SK-N-SH (cell line): Measurements from ENCODE around the gene KIDINS220. TPM values are rescaled to one million over a fixed set of nuclear protein-coding genes. Genes with fewer than 3 reads are reported as not detected.

Experiments used
- CTCF ChIA-PET: fragments of 300-600, 350-600 bp; formaldehyde crosslinking; extraction: SDS; loops from one replicate; lab custom pipeline; 2021; lab: Yijun Ruan, JAX
- POLR2A ChIA-PET: fragments of 350-600 bp; sonication (Branson Sonifier 250); formaldehyde crosslinking; extraction: SDS; loops from one replicate; lab custom pipeline; 2020; ENCODE audit warnings: antibody characterized with exemption, inconsistent platforms; lab: Yijun Ruan, JAX
- DNase-seq: peaks from one replicate; pipeline ENCODE4 v3.0.0; 2012
- H2AFZ ChIP-seq: fragments of 200-600 bp; sonication (generic); 2 replicates; pipeline ENCODE4 v1.8.1; 2016; ENCODE audit warnings: antibody characterized with exemption, mild to moderate bottlenecking, low read depth
- H3F3A ChIP-seq: fragments of 200-600 bp; sonication (generic); replicated peaks from 2 replicates; pipeline ENCODE3; 2016; ENCODE audit warnings: antibody characterized with exemption, mild to moderate bottlenecking; ENCODE audit not compliant: insufficient read depth
- H3K27ac ChIP-seq, 2 experiments: fragments of 200-500 bp in 1 of 2; fragments of 200-600 bp in 1 of 2; sonication (Bioruptor generic) in 1 of 2; sonication (generic), shearing (Covaris generic) in 1 of 2; 2 replicates each; pipeline versions ENCODE4 v1.5.1 to v1.6.1; 2014 to 2016; ENCODE audit warnings: low read depth in 2 of 2, inconsistent platforms in 1 of 2, low read length in 1 of 2, mild to moderate bottlenecking in 1 of 2, mixed read lengths in 1 of 2
- H3K27me3 ChIP-seq: fragments of 200-600 bp; sonication (generic), shearing (Covaris generic); 2 replicates; pipeline ENCODE4 v1.6.1; 2016; ENCODE audit warnings: mixed run types; ENCODE audit not compliant: insufficient read depth
- H3K36me3 ChIP-seq, 2 experiments: fragments of 200-500 bp in 1 of 2; fragments of 200-600 bp in 1 of 2; sonication (Bioruptor generic) in 1 of 2; sonication (generic) in 1 of 2; replicated peaks in 1 of 2; 2 replicates each; pipeline versions ENCODE3 to v1.5.1; 2014 to 2016; ENCODE audit warnings: low read length in 1 of 2, mild to moderate bottlenecking in 1 of 2; ENCODE audit not compliant: insufficient read depth in 2 of 2, control insufficient read depth in 1 of 2
- H3K4me1 ChIP-seq, 2 experiments: fragments of 200-500 bp in 1 of 2; fragments of 200-600 bp in 1 of 2; sonication (Bioruptor generic) in 1 of 2; sonication (generic), shearing (Covaris generic) in 1 of 2; 2 replicates each; pipeline versions ENCODE4 v1.5.1 to v1.6.1; 2014 to 2016; ENCODE audit warnings: low read depth in 1 of 2, low read length in 1 of 2, mixed run types in 1 of 2; ENCODE audit not compliant: insufficient read depth in 2 of 2, control insufficient read depth in 1 of 2
- H3K4me2 ChIP-seq: fragments of 200-600 bp; sonication (generic), shearing (Covaris generic); 2 replicates; pipeline ENCODE4 v1.6.1; 2017; ENCODE audit warnings: mixed run types
- H3K4me3 ChIP-seq, 2 experiments: fragments of 200-500 bp in 1 of 2; fragments of 200-600 bp in 1 of 2; sonication (Bioruptor generic) in 1 of 2; sonication (generic), shearing (Covaris generic) in 1 of 2; 2 replicates each; pipeline versions ENCODE4 v1.5.1 to v1.8.1; 2014 to 2016; ENCODE audit warnings: low read depth in 2 of 2, inconsistent platforms in 1 of 2, low read length in 1 of 2, mild to moderate bottlenecking in 1 of 2, mixed read lengths in 1 of 2, moderate library complexity in 1 of 2
- H3K79me2 ChIP-seq: fragments of 200-600 bp; sonication (generic); 2 replicates; pipeline ENCODE4 v1.8.1; 2017; ENCODE audit warnings: mild to moderate bottlenecking; ENCODE audit not compliant: insufficient read depth
- H3K9ac ChIP-seq: fragments of 200-600 bp; sonication (generic); 2 replicates; pipeline ENCODE4 v1.6.1; 2017; ENCODE audit warnings: mixed run types
- H3K9me2 ChIP-seq: fragments of 200-600 bp; sonication (generic); 2 replicates; pipeline ENCODE4 v1.6.1; 2017; ENCODE audit warnings: mixed run types
- H3K9me3 ChIP-seq: fragments of 200-600 bp; sonication (generic); 2 replicates; pipeline ENCODE4 v1.6.1; 2017; ENCODE audit warnings: mixed run types, mild to moderate bottlenecking, moderate library complexity
- H4K20me1 ChIP-seq: fragments of 200-600 bp; sonication (generic); 2 replicates; pipeline ENCODE4 v1.6.1; 2017; ENCODE audit warnings: mild to moderate bottlenecking, mixed run types; ENCODE audit not compliant: insufficient read depth
- CHD2 ChIP-seq: fragments of 150-350 bp; IDR thresholded peaks from 2 replicates; pipeline ENCODE4 v1.6.1; 2018; ENCODE audit warnings: low read length; ENCODE audit not compliant: partially characterized antibody
- ELF1 ChIP-seq: IDR thresholded peaks from 2 replicates; pipeline ENCODE4 v1.4.0; 2012
- EZH2phosphoT487 ChIP-seq: fragments of 200-600 bp; sonication (generic); IDR thresholded peaks from 2 replicates; pipeline ENCODE4 v1.6.1; 2017; ENCODE audit warnings: low read depth, mixed run types, mild to moderate bottlenecking, antibody characterized with exemption, moderate library complexity, borderline replicate concordance
- FOXJ3 ChIP-seq: sonication (generic); formaldehyde crosslinking; IDR thresholded peaks from 2 replicates; pipeline ENCODE4 v1.5.1; 2020; ENCODE audit warnings: mild to moderate bottlenecking, missing genetic modification reagents
- FOXM1 ChIP-seq: IDR thresholded peaks from 2 replicates; pipeline ENCODE4 v1.4.0; 2012; ENCODE audit warnings: low read depth, mild to moderate bottlenecking
- GABPA ChIP-seq: IDR thresholded peaks from 2 replicates; pipeline ENCODE4 v1.4.0; 2012; ENCODE audit warnings: low read depth, mild to moderate bottlenecking
- GATA2 ChIP-seq: sonication (generic); formaldehyde crosslinking; IDR thresholded peaks from 2 replicates; pipeline ENCODE4 v1.5.0; 2020; ENCODE audit warnings: mild to moderate bottlenecking, missing genetic modification reagents
- JUND ChIP-seq: IDR thresholded peaks from 2 replicates; pipeline ENCODE4 v1.4.0; 2012
- MEF2A ChIP-seq: IDR thresholded peaks from 2 replicates; pipeline ENCODE4 v1.4.0; 2012; ENCODE audit warnings: low read depth, borderline replicate concordance
- RAD21 ChIP-seq: IDR thresholded peaks from 2 replicates; pipeline ENCODE4 v1.6.1; 2012; ENCODE audit warnings: mild to moderate bottlenecking, low read length
- RXRA ChIP-seq: IDR thresholded peaks from 2 replicates; pipeline ENCODE4 v1.4.0; 2012; ENCODE audit warnings: low read depth, mild to moderate bottlenecking, borderline replicate concordance
- SMC3 ChIP-seq: IDR thresholded peaks from 2 replicates; pipeline ENCODE4 v1.6.1; 2012; ENCODE audit warnings: low read depth, low read length, improper control_type of control experiment
- TAF1 ChIP-seq: IDR thresholded peaks from 2 replicates; pipeline ENCODE4 v1.6.1; 2012; ENCODE audit warnings: low read depth, mild to moderate bottlenecking, low read length, moderate library complexity, borderline replicate concordance
- TEAD4 ChIP-seq: IDR thresholded peaks from 2 replicates; pipeline ENCODE4 v1.4.0; 2012; ENCODE audit warnings: mild to moderate bottlenecking, borderline replicate concordance; ENCODE audit not compliant: insufficient read depth
- YY1 ChIP-seq: IDR thresholded peaks from 2 replicates; pipeline ENCODE4 v1.4.0; 2012; ENCODE audit warnings: low read depth, mild to moderate bottlenecking
- WGBS: methylation state at CpG from one replicate; pipeline ENCODE4 v1.1.6; 2017; ENCODE audit warnings: low lambda C conversion rate; 5-methylcytosine and 5-hydroxymethylcytosine counted together
- polyA plus RNA-seq, 3 experiments: library from polyadenylated mRNA; depleted of rRNA; stranded (reverse); fragments of >200 nt; gene quantifications; 2 replicates each; pipeline ENCODE4 v1.2.3, GENCODE V29; 2012
- TF ChIP-seq, protein P1 (sequence below): fragments of 150-350 bp; IDR thresholded peaks from 2 replicates; pipeline ENCODE4 v1.6.1; 2017; ENCODE audit warnings: antibody characterized with exemption, low read length, low read depth, borderline replicate concordance
- TF ChIP-seq, protein P2 (sequence below): IDR thresholded peaks from 2 replicates; pipeline ENCODE4 v1.4.0; 2012; ENCODE audit warnings: low read depth, borderline replicate concordance
- TF ChIP-seq, protein P3 (sequence below): fragments of 150-350 bp; IDR thresholded peaks from 2 replicates; pipeline ENCODE4 v1.6.1; 2016; ENCODE audit warnings: mild to moderate bottlenecking, low read depth, low read length

The KIDINS220 gene
- polyA plus RNA-seq, 1 of the 3 experiments (the other 2 are of a cell fraction) = 18.2 TPM

DNA sequence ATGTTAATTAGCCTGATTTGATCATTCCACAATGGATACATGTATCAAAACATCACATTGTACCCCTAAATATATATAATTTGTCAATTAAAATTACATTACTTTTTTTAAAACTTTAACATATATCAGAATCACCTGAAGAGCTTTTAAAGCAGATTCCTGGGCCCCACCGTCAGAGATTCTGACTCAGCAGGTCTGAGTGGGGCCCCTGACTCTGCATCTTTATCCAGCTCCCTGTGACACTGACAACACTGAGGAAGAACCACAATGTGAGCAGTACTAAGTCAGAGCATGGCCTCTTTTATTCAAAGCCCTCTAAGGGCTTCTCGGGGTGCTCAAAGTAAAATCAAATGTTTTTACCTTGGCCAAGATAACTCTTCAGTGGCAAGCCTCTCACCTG, 9.7 kb downstream of the KIDINS220 start:
- H3K4me1 ChIP-seq = no peaks in the 10 kb centered on the region; a peak in 1 of 4 replicates
- H3K4me2 ChIP-seq = no peak overlapping the region
- no peak overlapping the region for H3K9ac ChIP-seq
- H3K36me3 ChIP-seq = peaks cover 14 to 17% of the 10 kb centered on the region in 2 experiments
- no peak overlapping the region for H2AFZ ChIP-seq
- no peak for DNase-seq
- CTCF ChIA-PET = interaction anchor here (0.7 kb wide), 1 partner anchor 41 kb away, joined by 3 read pairs; no protein-coding TSS in a partner anchor
- H3K4me3 ChIP-seq = no peak overlapping the region
- H3K9me3 ChIP-seq = no peaks in the 10 kb centered on the region
- no peak for TF ChIP-seq MEF2A
- no peak for TF ChIP-seq RAD21
- TF ChIP-seq, protein P1, sequence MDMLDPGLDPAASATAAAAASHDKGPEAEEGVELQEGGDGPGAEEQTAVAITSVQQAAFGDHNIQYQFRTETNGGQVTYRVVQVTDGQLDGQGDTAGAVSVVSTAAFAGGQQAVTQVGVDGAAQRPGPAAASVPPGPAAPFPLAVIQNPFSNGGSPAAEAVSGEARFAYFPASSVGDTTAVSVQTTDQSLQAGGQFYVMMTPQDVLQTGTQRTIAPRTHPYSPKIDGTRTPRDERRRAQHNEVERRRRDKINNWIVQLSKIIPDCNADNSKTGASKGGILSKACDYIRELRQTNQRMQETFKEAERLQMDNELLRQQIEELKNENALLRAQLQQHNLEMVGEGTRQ = no peak
- TF ChIP-seq JUND = no peak
- TF ChIP-seq, protein P2, sequence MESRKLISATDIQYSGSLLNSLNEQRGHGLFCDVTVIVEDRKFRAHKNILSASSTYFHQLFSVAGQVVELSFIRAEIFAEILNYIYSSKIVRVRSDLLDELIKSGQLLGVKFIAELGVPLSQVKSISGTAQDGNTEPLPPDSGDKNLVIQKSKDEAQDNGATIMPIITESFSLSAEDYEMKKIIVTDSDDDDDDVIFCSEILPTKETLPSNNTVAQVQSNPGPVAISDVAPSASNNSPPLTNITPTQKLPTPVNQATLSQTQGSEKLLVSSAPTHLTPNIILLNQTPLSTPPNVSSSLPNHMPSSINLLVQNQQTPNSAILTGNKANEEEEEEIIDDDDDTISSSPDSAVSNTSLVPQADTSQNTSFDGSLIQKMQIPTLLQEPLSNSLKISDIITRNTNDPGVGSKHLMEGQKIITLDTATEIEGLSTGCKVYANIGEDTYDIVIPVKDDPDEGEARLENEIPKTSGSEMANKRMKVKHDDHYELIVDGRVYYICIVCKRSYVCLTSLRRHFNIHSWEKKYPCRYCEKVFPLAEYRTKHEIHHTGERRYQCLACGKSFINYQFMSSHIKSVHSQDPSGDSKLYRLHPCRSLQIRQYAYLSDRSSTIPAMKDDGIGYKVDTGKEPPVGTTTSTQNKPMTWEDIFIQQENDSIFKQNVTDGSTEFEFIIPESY = no peak
- no peak for TF ChIP-seq YY1
- TF ChIP-seq GABPA = no peak
- TF ChIP-seq, protein P3, sequence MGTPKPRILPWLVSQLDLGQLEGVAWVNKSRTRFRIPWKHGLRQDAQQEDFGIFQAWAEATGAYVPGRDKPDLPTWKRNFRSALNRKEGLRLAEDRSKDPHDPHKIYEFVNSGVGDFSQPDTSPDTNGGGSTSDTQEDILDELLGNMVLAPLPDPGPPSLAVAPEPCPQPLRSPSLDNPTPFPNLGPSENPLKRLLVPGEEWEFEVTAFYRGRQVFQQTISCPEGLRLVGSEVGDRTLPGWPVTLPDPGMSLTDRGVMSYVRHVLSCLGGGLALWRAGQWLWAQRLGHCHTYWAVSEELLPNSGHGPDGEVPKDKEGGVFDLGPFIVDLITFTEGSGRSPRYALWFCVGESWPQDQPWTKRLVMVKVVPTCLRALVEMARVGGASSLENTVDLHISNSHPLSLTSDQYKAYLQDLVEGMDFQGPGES = no peak
- TF ChIP-seq FOXM1 = no peak
- no peak for TF ChIP-seq SMC3
- no peak for TF ChIP-seq GATA2 (CRISPR knock-in tag)
- no peak for TF ChIP-seq ELF1
- TF ChIP-seq RXRA = no peak
- TF ChIP-seq CHD2 = no peak
- TF ChIP-seq FOXJ3 (CRISPR knock-in tag) = no peak
- no peak for TF ChIP-seq TAF1
- TF ChIP-seq EZH2phosphoT487 = no peak
- no peak for TF ChIP-seq TEAD4
- TF ChIP-seq, all 33 proteins: peak for 0
- Histone ChIP-seq H3K27ac (no peak overlapping the region), H4K20me1 (peaks cover 25% of the 10 kb centered on the region), H3K27me3 (no peaks in the 10 kb centered on the region), H3K9me2 (no peaks in the 10 kb centered on the region; the same call in 1 of the 2 replicates), H3K79me2 (peaks cover 49% of the 10 kb centered on the region), H3F3A (no peaks in the 10 kb centered on the region)
- POLR2A ChIA-PET = no interaction called here
- WGBS = 96% methylated on average over 2 of the region's 2 CpGs
